Endodermal cell (in vitro differentiated cells): Measurements from ENCODE around the gene LAMA4. TPM values are rescaled to one million over a fixed set of nuclear protein-coding genes. Genes with fewer than 3 reads are reported as not detected.

Experiments used
- DNase-seq: peaks from one replicate; pipeline ENCODE4 v3.0.0-alpha.2; 2017
- H3K27ac ChIP-seq: 2 replicates; pipeline ENCODE4 v1.5.1; 2013; ENCODE audit warnings: mild to moderate bottlenecking, low read depth, low read length, moderate library complexity
- H3K27me3 ChIP-seq: 2 replicates; pipeline ENCODE4 v1.6.1; 2013; ENCODE audit warnings: mild to moderate bottlenecking, low read length, moderate library complexity; ENCODE audit not compliant: insufficient read depth, control insufficient read depth, poor library complexity, severe bottlenecking
- H3K36me3 ChIP-seq: 2 replicates; pipeline ENCODE4 v1.7.0; 2013; ENCODE audit warnings: mild to moderate bottlenecking, low read length, moderate library complexity; ENCODE audit not compliant: control insufficient read depth, insufficient read depth
- H3K4me1 ChIP-seq: one replicate; pipeline ENCODE4 v1.7.0; 2013; ENCODE audit warnings: low read length; ENCODE audit not compliant: control insufficient read depth, insufficient read depth
- H3K4me3 ChIP-seq: 2 replicates; pipeline ENCODE4 v1.5.1; 2013; ENCODE audit warnings: mild to moderate bottlenecking, low read length, moderate library complexity
- H3K9ac ChIP-seq: 2 replicates; pipeline ENCODE4 v1.6.1; 2013; ENCODE audit warnings: mild to moderate bottlenecking, low read length, moderate library complexity; ENCODE audit not compliant: poor library complexity, severe bottlenecking; ENCODE audit errors: extremely low read depth
- H3K9me3 ChIP-seq: 2 replicates; pipeline ENCODE4 v1.6.1; 2013; ENCODE audit warnings: mild to moderate bottlenecking, low read length, moderate library complexity; ENCODE audit not compliant: control insufficient read depth
- H3K27ac Mint-ChIP-seq: 2 replicates; pipeline ENCODE4 v1.8.0; 2020; ENCODE audit warnings: mixed read lengths
- H3K27me3 Mint-ChIP-seq: 2 replicates; pipeline ENCODE4 v1.8.0; 2021; ENCODE audit warnings: mild to moderate bottlenecking, mixed read lengths; ENCODE audit not compliant: insufficient read depth
- H3K36me3 Mint-ChIP-seq: 2 replicates; pipeline ENCODE4 v1.8.0; 2020; ENCODE audit warnings: low read depth, mixed read lengths
- H3K4me1 Mint-ChIP-seq: 2 replicates; pipeline ENCODE4 v1.8.0; 2020; ENCODE audit warnings: mixed read lengths
- H3K4me3 Mint-ChIP-seq: 2 replicates; pipeline ENCODE4 v1.8.0; 2020; ENCODE audit warnings: mild to moderate bottlenecking, moderate library complexity, mixed read lengths
- H3K9me3 Mint-ChIP-seq: 2 replicates; pipeline ENCODE4 v1.8.0; 2020; ENCODE audit warnings: mild to moderate bottlenecking, mixed read lengths
- CTCF ChIP-seq: fragments of 200-600 bp; sonication (generic); conservative IDR thresholded peaks from 2 replicates; pipeline ENCODE4 v1.5.0; 2021; ENCODE audit warnings: antibody characterized with exemption, mild to moderate bottlenecking
- WGBS, 2 experiments: methylation state at CpG; one replicate each; pipeline versions ENCODE4 v1.1.5 to v1.1.7; 2013; ENCODE audit warnings: missing lambda C conversion rate in 2 of 2, mixed read lengths in 1 of 2; ENCODE audit not compliant: insufficient coverage in 1 of 2, insufficient read length in 1 of 2; 5-methylcytosine and 5-hydroxymethylcytosine counted together
- total RNA-seq, 2 donors: library from RNA; stranded (reverse); fragmentation: NEBNext Ultra II Directional in 1 of 2; extraction: Animal tissue kit (Norgen Biotek cat#: 25700) in 1 of 2; gene quantifications; 2 replicates in 1 of 2; 3 replicates in 1 of 2; pipeline ENCODE4 v1.2.1, GENCODE V29; 2021

LAMA4 gene
- total RNA-seq, 2 donors from 2014 or later = 0.24 to 3.7 TPM

- Histone ChIP-seq H3K4me1 (peaks cover 13% of the 10 kb centered on the region), H3K9me3 (no peaks in the 10 kb centered on the region), H3K36me3 (no peaks in the 10 kb centered on the region), H3K27ac (no peak overlapping the region), H3K9ac (no peak overlapping the region), H3K4me3 (peak overlapping the region; percentile 66), H3K27me3 (no peaks in the 10 kb centered on the region)
- H3K4me1 Mint-ChIP-seq = peaks cover 24% of the 10 kb centered on the region
- DNase-seq = no peak
- TF ChIP-seq CTCF = no peak
- WGBS, 2 experiments = 95 to 99% methylated on average over 6 to 7 of the region's 7 CpGs
- no peak overlapping the region for H3K27ac Mint-ChIP-seq
- H3K36me3 Mint-ChIP-seq = no peaks in the 10 kb centered on the region
- H3K9me3 Mint-ChIP-seq = no peaks in the 10 kb centered on the region
- H3K4me3 Mint-ChIP-seq = no peak overlapping the region
- H3K27me3 Mint-ChIP-seq = no peaks in the 10 kb centered on the region
Measured at GRCh38 chr6:112215488-112216284, 38.7 kb downstream of the LAMA4 start.

GRCh38 chr6:112214739-112215269, 39.6 kb downstream of the LAMA4 start:
- DNase-seq = no peak
- peak overlapping the region; percentile 66 for H3K4me3 ChIP-seq
- no peaks in the 10 kb centered on the region for H3K36me3 Mint-ChIP-seq
- no peak overlapping the region for H3K27ac ChIP-seq
- H3K9ac ChIP-seq = no peak overlapping the region
- H3K27ac Mint-ChIP-seq = no peak overlapping the region
- peaks cover 13% of the 10 kb centered on the region for H3K4me1 ChIP-seq
- H3K9me3 ChIP-seq = peaks cover 4% of the 10 kb centered on the region
- H3K36me3 ChIP-seq = no peaks in the 10 kb centered on the region
- WGBS, 2 experiments = 42% methylated on average over 2 of the region's 2 CpGs; no CpG with 5 or more reads in 1 of the 2 experiments
- H3K27me3 ChIP-seq = no peaks in the 10 kb centered on the region
- peak overlapping the region; percentile 15 for H3K4me3 Mint-ChIP-seq
- H3K27me3 Mint-ChIP-seq = no peaks in the 10 kb centered on the region
- no peaks in the 10 kb centered on the region for H3K9me3 Mint-ChIP-seq
- no peak for TF ChIP-seq CTCF
- peaks cover 24% of the 10 kb centered on the region for H3K4me1 Mint-ChIP-seq

- Histone ChIP-seq H3K9ac (no peak overlapping the region), H3K27me3 (no peaks in the 10 kb centered on the region), H3K4me1 (peaks cover 1% of the 10 kb centered on the region), H3K27ac (no peak overlapping the region), H3K36me3 (no peaks in the 10 kb centered on the region), H3K4me3 (no peak overlapping the region), H3K9me3 (peaks cover 4% of the 10 kb centered on the region)
- H3K36me3 Mint-ChIP-seq = no peaks in the 10 kb centered on the region
- H3K27ac Mint-ChIP-seq = no peak overlapping the region
- 86 to 90% methylated on average over 1 of the region's 2 CpGs for WGBS, 2 experiments
- TF ChIP-seq CTCF = no peak
- peaks cover 11% of the 10 kb centered on the region for H3K4me1 Mint-ChIP-seq
- no peak for DNase-seq
- H3K4me3 Mint-ChIP-seq = no peak overlapping the region
- H3K27me3 Mint-ChIP-seq = peaks cover 3% of the 10 kb centered on the region
- no peaks in the 10 kb centered on the region for H3K9me3 Mint-ChIP-seq
Measured at GRCh38 chr6:112210852-112211251, 43.5 kb downstream of the LAMA4 start.
